ENCODE measurements around the gene BIRC3.

Gene BIRC3

GRCh38 chr11:102377891-102378290 lies 60.6 kb downstream of the BIRC3 start:
- DNase-seq: no peak

GRCh38 chr11:102378818-102379217 lies 61.5 kb downstream of the BIRC3 start:
- no peak for DNase-seq

GRCh38 chr11:102382384-102382783 lies 65.1 kb downstream of the BIRC3 start:
- DNase-seq: no peak

- DNase-seq: no peak
Measured at GRCh38 chr11:102383839-102384238, 66.6 kb downstream of the BIRC3 start.

- DNase-seq: no peak
Measured at GRCh38 chr11:102384419-102385079, 67.3 kb downstream of the BIRC3 start.

- peak in 2 of 4 experiments; percentile 13 to 14 for DNase-seq
Measured at GRCh38 chr11:102385085-102386007, 68.1 kb downstream of the BIRC3 start.

GRCh38 chr11:102386136-102386734 lies 69.0 kb downstream of the BIRC3 start:
- DNase-seq: no peak

GRCh38 chr11:102387043-102387781 lies 69.9 kb downstream of the BIRC3 start:
- DNase-seq: no peak

Measured in suppressor macrophage (primary cell).